Skeletal muscle satellite cell (primary cell): ENCODE data around the gene ETFDH.
"Not testable (repeated sequence)": the region's sequence is repeated elsewhere in the genome, so short reads cannot be mapped to it uniquely, and the experiment has no call there.

Source experiments
- H3K27me3 ChIP-seq: 2 replicates; pipeline ENCODE4 v1.7.0; 2013; ENCODE audit warnings: low read length; ENCODE audit not compliant: control insufficient read depth, insufficient read depth
- H3K36me3 ChIP-seq: 2 replicates; pipeline ENCODE4 v1.7.0; 2013; ENCODE audit warnings: mild to moderate bottlenecking, control low read depth, low read length; ENCODE audit not compliant: insufficient read depth
- H3K4me1 ChIP-seq: 2 replicates; pipeline ENCODE4 v1.7.0; 2013; ENCODE audit warnings: low read length; ENCODE audit not compliant: control insufficient read depth, insufficient read depth
- H3K4me2 ChIP-seq: 2 replicates; pipeline ENCODE4 v1.7.0; 2013; ENCODE audit warnings: mild to moderate bottlenecking, low read length
- H3K4me3 ChIP-seq: 2 replicates; pipeline ENCODE4 v1.7.0; 2013; ENCODE audit warnings: low read length
- H3K9ac ChIP-seq: 2 replicates; pipeline ENCODE4 v1.7.0; 2013; ENCODE audit warnings: mild to moderate bottlenecking, low read depth, low read length, moderate library complexity
- H3K9me3 ChIP-seq: replicated peaks from 2 replicates; pipeline ENCODE4 v1.7.0; 2013; ENCODE audit warnings: mild to moderate bottlenecking, control low read depth, low read length

ETFDH gene

GRCh38 chr4:158681629-158682028 is 9.5 kb downstream of the ETFDH start:
- Histone ChIP-seq H3K27me3 (no peaks in the 10 kb centered on the region), H3K4me1 (no peaks in the 10 kb centered on the region), H3K9me3 (no peaks in the 10 kb centered on the region), H3K9ac (no peak overlapping the region), H3K4me3 (no peak overlapping the region), H3K36me3 (peaks cover 12% of the 10 kb centered on the region), H3K4me2 (no peak overlapping the region)

GRCh38 chr4:158682066-158682465 is 10.0 kb downstream of the ETFDH start:
- H3K36me3 ChIP-seq: peaks cover 12% of the 10 kb centered on the region
- H3K27me3 ChIP-seq: no peaks in the 10 kb centered on the region
- H3K9me3 ChIP-seq: no peaks in the 10 kb centered on the region
- no peak overlapping the region for H3K4me3 ChIP-seq
- no peak overlapping the region for H3K4me2 ChIP-seq
- H3K4me1 ChIP-seq: no peaks in the 10 kb centered on the region
- no peak overlapping the region for H3K9ac ChIP-seq

- no peaks in the 10 kb centered on the region for H3K9me3 ChIP-seq
- H3K36me3 ChIP-seq: peaks cover 12% of the 10 kb centered on the region
- H3K9ac ChIP-seq: no peak overlapping the region
Observed at GRCh38 chr4:158688813-158689212, 16.7 kb downstream of the ETFDH start.

GRCh38 chr4:158704274-158704673 is 32.2 kb downstream of the ETFDH start:
- Histone ChIP-seq H3K4me1 (no peaks in the 10 kb centered on the region), H3K4me2 (no peak overlapping the region), H3K27me3 (no peaks in the 10 kb centered on the region), H3K36me3 (peaks cover 26% of the 10 kb centered on the region), H3K4me3 (no peak overlapping the region), H3K9me3 (no peaks in the 10 kb centered on the region), H3K9ac (no peak overlapping the region)

More at GRCh38 chr4:158688813-158689212, 16.7 kb downstream of the ETFDH start:
- Histone ChIP-seq H3K4me1 (no peaks in the 10 kb centered on the region), H3K4me3 (no peak overlapping the region), H3K4me2 (no peak overlapping the region), H3K27me3 (no peaks in the 10 kb centered on the region)

- Histone ChIP-seq H3K9me3 (no peaks in the 10 kb centered on the region), H3K36me3 (peaks cover 62% of the 10 kb centered on the region), H3K4me1 (no peaks in the 10 kb centered on the region), H3K4me3 (no peak overlapping the region), H3K27me3 (no peaks in the 10 kb centered on the region), H3K4me2 (no peak overlapping the region), H3K9ac (no peak overlapping the region)
Observed at GRCh38 chr4:158710814-158711213, 38.7 kb downstream of the ETFDH start.

- not testable (repeated sequence) for H3K4me3 ChIP-seq
- peaks cover 74% of the 10 kb centered on the region for H3K36me3 ChIP-seq
Observed at GRCh38 chr4:158712622-158713021, 40.5 kb downstream of the ETFDH start.

GRCh38 chr4:158714937-158715336 is 42.8 kb downstream of the ETFDH start:
- peaks cover 81% of the 10 kb centered on the region for H3K36me3 ChIP-seq
- H3K9ac ChIP-seq: no peak overlapping the region
- no peak overlapping the region for H3K4me3 ChIP-seq
- no peaks in the 10 kb centered on the region for H3K4me1 ChIP-seq
- H3K27me3 ChIP-seq: no peaks in the 10 kb centered on the region
- H3K9me3 ChIP-seq: no peaks in the 10 kb centered on the region
- H3K4me2 ChIP-seq: no peak overlapping the region

More at GRCh38 chr4:158712622-158713021, 40.5 kb downstream of the ETFDH start:
- not testable (repeated sequence) for H3K4me1 ChIP-seq, H3K27me3 ChIP-seq, H3K9ac ChIP-seq, H3K9me3 ChIP-seq, H3K4me2 ChIP-seq

- Histone ChIP-seq H3K4me3 (no peak overlapping the region), H3K9ac (no peak overlapping the region), H3K4me2 (no peak overlapping the region), H3K27me3 (no peaks in the 10 kb centered on the region), H3K4me1 (no peaks in the 10 kb centered on the region), H3K36me3 (peaks cover 78% of the 10 kb centered on the region), H3K9me3 (no peaks in the 10 kb centered on the region)
Observed at GRCh38 chr4:158715802-158716201, 43.7 kb downstream of the ETFDH start.

- peak overlapping the region; percentile 79 for H3K4me3 ChIP-seq
- peak overlapping the region; percentile 95 for H3K9ac ChIP-seq
- peaks cover 2% of the 10 kb centered on the region for H3K4me1 ChIP-seq
- H3K36me3 ChIP-seq: peaks cover 40% of the 10 kb centered on the region
- H3K4me2 ChIP-seq: peak overlapping the region; percentile 82
- H3K9me3 ChIP-seq: no peaks in the 10 kb centered on the region
- no peaks in the 10 kb centered on the region for H3K27me3 ChIP-seq
Observed at GRCh38 chr4:158721680-158722079, 49.6 kb downstream of the ETFDH start.

- H3K4me2 ChIP-seq: peak overlapping the region; percentile 82
- no peaks in the 10 kb centered on the region for H3K9me3 ChIP-seq
- H3K9ac ChIP-seq: peak overlapping the region; percentile 95
- H3K4me3 ChIP-seq: peak overlapping the region; percentile 79
- no peaks in the 10 kb centered on the region for H3K27me3 ChIP-seq
- H3K36me3 ChIP-seq: peaks cover 34% of the 10 kb centered on the region
- peaks cover 2% of the 10 kb centered on the region for H3K4me1 ChIP-seq
Observed at GRCh38 chr4:158722291-158722916, 50.3 kb downstream of the ETFDH start.

GRCh38 chr4:158722917-158723793 is 51.1 kb downstream of the ETFDH start, which contains the start of gene PPID:
Gene PPID (minus strand): TSS chr4:158723396. CDS start chr4:158723288, 108 bp downstream.
- Histone ChIP-seq H3K9me3 (no peaks in the 10 kb centered on the region), H3K4me3 (peak within 1 kb of the TSS; percentile 79), H3K4me2 (peak within 1 kb of the TSS; percentile 82), H3K36me3 (peaks cover 27% of the 10 kb centered on the region), H3K4me1 (peaks cover 2% of the 10 kb centered on the region), H3K27me3 (peaks cover under 1% of the 10 kb centered on the region), H3K9ac (peak within 1 kb of the TSS; percentile 95)
